WTC11 (cell line): ENCODE measurements around the gene GPI.

Source experiments
- CTCF ChIP-seq: fragments of 200-600 bp; IDR thresholded peaks from 2 replicates; pipeline ENCODE4 v1.8.0; 2022; ENCODE audit warnings: antibody characterized with exemption
- ERG ChIP-seq: fragments of 250-450 bp; sonication (Bioruptor Pico); IDR thresholded peaks from 2 replicates; pipeline ENCODE4 v1.8.0; 2021; ENCODE audit warnings: mild to moderate bottlenecking
- KAT7 ChIP-seq: sonication (generic); formaldehyde crosslinking; IDR thresholded peaks from 2 replicates; pipeline ENCODE4 v1.8.1; 2023; ENCODE audit warnings: missing genetic modification reagents, mild to moderate bottlenecking, borderline replicate concordance
- NFE2L1 ChIP-seq: sonication (generic); formaldehyde crosslinking; IDR thresholded peaks from 2 replicates; pipeline ENCODE4 v1.8.1; 2023; ENCODE audit warnings: missing genetic modification reagents
- RORB ChIP-seq: fragments of 250-450 bp; sonication (Bioruptor Pico); IDR thresholded peaks from 2 replicates; pipeline ENCODE4 v1.9.0; 2021; ENCODE audit warnings: mild to moderate bottlenecking

- TF ChIP-seq NFE2L1 (CRISPR knock-in tag), result no peak
- no peak for TF ChIP-seq ERG (CRISPR knock-in tag)
- TF ChIP-seq RORB (CRISPR knock-in tag), result no peak
- TF ChIP-seq CTCF, result no peak
- no peak for TF ChIP-seq KAT7 (CRISPR knock-in tag)
These were observed 7.6 kb upstream of the GPI start for GRCh38 chr19:34357431-34357830.
